ENCODE data around the gene RALGDS.

GRCh38 chr9:133108794-133109641 is 12.0 kb downstream of the RALGDS start:
- TF ChIP-seq CTCF (IDR thresholded peaks at IDR 0.05; ENCODE audit: low read depth, low read length) (no peak), MYC (IDR thresholded peaks at IDR 0.05; ENCODE audit: low read depth, low read length) (no peak)

Measured in NB4 (cell line).